Measurements from ENCODE around the gene DNAH11.

DNA sequence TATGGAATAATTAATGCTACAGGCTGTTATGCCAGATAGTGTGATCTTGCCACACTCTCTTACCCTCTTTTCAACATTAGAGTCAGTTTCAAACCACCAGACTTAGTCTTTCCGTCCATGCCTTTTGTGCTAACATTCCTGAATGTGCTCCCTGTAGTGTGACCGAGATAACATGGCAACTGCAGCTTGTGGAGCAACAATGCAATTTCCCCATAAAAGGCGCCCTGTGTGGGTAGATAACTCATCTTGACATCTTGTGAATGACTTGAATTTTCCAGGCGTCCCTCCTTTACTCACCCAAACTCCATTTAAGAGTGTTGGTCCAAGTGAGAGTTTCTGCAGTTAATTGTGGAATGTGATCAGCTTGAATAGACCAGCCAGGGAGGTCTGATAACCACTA, 99.6 kb downstream of the DNAH11 start:
- TF ChIP-seq POLR2A (IDR thresholded peaks at IDR 0.05) (no peak), EP300 (IDR thresholded peaks at IDR 0.05) (no peak)
- TF ChIP-seq, protein P1, sequence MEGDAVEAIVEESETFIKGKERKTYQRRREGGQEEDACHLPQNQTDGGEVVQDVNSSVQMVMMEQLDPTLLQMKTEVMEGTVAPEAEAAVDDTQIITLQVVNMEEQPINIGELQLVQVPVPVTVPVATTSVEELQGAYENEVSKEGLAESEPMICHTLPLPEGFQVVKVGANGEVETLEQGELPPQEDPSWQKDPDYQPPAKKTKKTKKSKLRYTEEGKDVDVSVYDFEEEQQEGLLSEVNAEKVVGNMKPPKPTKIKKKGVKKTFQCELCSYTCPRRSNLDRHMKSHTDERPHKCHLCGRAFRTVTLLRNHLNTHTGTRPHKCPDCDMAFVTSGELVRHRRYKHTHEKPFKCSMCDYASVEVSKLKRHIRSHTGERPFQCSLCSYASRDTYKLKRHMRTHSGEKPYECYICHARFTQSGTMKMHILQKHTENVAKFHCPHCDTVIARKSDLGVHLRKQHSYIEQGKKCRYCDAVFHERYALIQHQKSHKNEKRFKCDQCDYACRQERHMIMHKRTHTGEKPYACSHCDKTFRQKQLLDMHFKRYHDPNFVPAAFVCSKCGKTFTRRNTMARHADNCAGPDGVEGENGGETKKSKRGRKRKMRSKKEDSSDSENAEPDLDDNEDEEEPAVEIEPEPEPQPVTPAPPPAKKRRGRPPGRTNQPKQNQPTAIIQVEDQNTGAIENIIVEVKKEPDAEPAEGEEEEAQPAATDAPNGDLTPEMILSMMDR (IDR thresholded peaks at IDR 0.05) = no peak

Measured in tibial nerve (tissue), 4 donors.